ENCODE data around the gene ZNF512. TPM values are rescaled to one million over a fixed set of nuclear protein-coding genes. Genes with fewer than 3 reads are reported as not detected.
A peak's percentile ranks its signal among the peaks of the same experiment; 100 is the strongest.

The ZNF512 gene
- total and polyA plus RNA-seq, 10 donors, result 16.7 to 61.8 (median 37.4) TPM

DNA sequence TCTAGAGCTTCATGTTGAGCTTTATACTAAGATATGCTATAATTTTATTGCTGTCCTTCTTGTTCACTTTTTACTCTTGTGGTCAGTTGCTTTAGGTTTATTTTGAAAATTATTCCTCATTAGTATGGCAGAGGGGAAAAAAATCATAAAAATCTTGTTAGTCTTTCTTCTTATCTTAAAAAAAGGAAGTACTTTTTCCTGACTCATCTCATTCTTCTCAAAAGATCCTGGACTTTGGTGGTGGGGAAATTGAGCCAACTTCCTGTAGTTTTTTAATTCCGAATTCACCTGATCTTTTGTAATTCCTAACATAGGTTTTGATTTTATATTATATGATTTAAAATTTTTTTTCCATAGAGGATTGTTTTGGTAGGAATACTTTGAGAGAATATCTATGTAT lies 84.6 kb downstream of the ZNF512 start:
- intact Hi-C loops (cut with DNase I; ENCODE audit: low total_unique reads), result no loop called here
- peaks cover 0 to 62% (median 55%) of the 10 kb centered on the region in 6 donors for H3K36me3 ChIP-seq
- H3K4me3 ChIP-seq, result no peak overlapping the region
- peaks cover 24 to 64% (median 36%) of the 10 kb centered on the region in 6 donors for H3K4me1 ChIP-seq
- DNase-seq, result no peak
- 21 to 38% (median 32%) methylated on average over 1 of the region's 1 CpG for WGBS, 5 donors
- TF ChIP-seq, protein P1, sequence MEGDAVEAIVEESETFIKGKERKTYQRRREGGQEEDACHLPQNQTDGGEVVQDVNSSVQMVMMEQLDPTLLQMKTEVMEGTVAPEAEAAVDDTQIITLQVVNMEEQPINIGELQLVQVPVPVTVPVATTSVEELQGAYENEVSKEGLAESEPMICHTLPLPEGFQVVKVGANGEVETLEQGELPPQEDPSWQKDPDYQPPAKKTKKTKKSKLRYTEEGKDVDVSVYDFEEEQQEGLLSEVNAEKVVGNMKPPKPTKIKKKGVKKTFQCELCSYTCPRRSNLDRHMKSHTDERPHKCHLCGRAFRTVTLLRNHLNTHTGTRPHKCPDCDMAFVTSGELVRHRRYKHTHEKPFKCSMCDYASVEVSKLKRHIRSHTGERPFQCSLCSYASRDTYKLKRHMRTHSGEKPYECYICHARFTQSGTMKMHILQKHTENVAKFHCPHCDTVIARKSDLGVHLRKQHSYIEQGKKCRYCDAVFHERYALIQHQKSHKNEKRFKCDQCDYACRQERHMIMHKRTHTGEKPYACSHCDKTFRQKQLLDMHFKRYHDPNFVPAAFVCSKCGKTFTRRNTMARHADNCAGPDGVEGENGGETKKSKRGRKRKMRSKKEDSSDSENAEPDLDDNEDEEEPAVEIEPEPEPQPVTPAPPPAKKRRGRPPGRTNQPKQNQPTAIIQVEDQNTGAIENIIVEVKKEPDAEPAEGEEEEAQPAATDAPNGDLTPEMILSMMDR (IDR thresholded peaks at IDR 0.05 in 8 of 11, conservative IDR thresholded peaks at IDR 0.05 in 3 of 11), result no peak
- no peak for TF ChIP-seq POLR2AphosphoS5 (IDR thresholded peaks at IDR 0.05)
- no peak for TF ChIP-seq POLR2A (IDR thresholded peaks at IDR 0.05)
- H3K27me3 ChIP-seq (replicated peaks in 1 of 7), result no peaks in the 10 kb centered on the region
- no peaks in the 10 kb centered on the region for H3K9me3 ChIP-seq
- H3K27ac ChIP-seq, result peak overlapping the region in 5 of 8 donors; percentile 4 to 70 (median 64)

DNA sequence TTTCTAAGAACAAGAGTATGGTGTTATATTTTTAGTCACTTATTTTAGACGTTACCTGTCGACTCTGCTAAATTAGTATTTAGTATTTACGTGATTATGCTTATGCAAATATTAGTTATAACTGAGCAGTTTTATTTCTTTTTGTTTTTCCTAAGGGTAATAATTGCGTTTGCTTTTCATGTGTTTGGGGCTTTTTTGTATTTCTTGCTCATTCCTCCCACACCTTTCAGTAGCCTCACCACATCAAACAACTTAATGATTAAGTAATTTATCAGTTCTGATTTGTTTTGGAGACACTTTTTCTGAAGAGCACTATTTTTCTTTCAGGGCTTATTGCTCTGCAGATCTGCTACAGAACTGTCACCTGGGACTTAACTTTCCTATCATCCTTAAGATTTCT lies 88.4 kb downstream of the ZNF512 start:
- peaks cover 0 to 100% (median 78%) of the 10 kb centered on the region in 6 donors for H3K36me3 ChIP-seq
- intact Hi-C loops (cut with DNase I; ENCODE audit: low total_unique reads), result no loop called here

More for the DNA sequence above, 88.4 kb downstream of the ZNF512 start:
- whole genome bisulfite sequencing, 5 donors, result 83 to 92% (median 89%) methylated on average over 4 of the region's 4 CpGs
- no peak for DNase-seq
- no peak overlapping the region for H3K4me3 ChIP-seq
- no peaks in the 10 kb centered on the region for H3K9me3 ChIP-seq
- TF ChIP-seq, protein P1 (IDR thresholded peaks at IDR 0.05 in 8 of 11, conservative IDR thresholded peaks at IDR 0.05 in 3 of 11), result no peak
- TF ChIP-seq POLR2AphosphoS5 (IDR thresholded peaks at IDR 0.05) (no peak), POLR2A (IDR thresholded peaks at IDR 0.05) (no peak)
- H3K4me1 ChIP-seq, result peaks cover 0 to 32% (median 10%) of the 10 kb centered on the region in 6 donors
- H3K27ac ChIP-seq, result no peak overlapping the region
- H3K27me3 ChIP-seq (replicated peaks in 1 of 7), result no peaks in the 10 kb centered on the region

Small RNA genes within 50 kb of the gene (small RNA-seq; reads per million reads assigned to genes)
- 0 reads per million in 4 donors for gene RF00340

Other genes with a start within 250 kb of the ZNF512 start
- 10 to 100 TPM; 56.8 to 73.8 (median 61.9) TPM for gene GTF3C2, start 226.3 kb upstream of the ZNF512 start, total RNA-seq
- gene GTF3C2, start 226.3 kb upstream of the ZNF512 start, polyA plus RNA-seq, result 10 to 100 TPM; 27.5 to 39.1 (median 37.1) TPM
- gene EIF2B4, start 212.7 kb upstream of the ZNF512 start, total RNA-seq, result 10 to 100 TPM; 26.5 to 33.9 (median 30.3) TPM
- 10 to 100 TPM; 33.4 to 58.1 (median 48.5) TPM for gene EIF2B4, start 212.7 kb upstream of the ZNF512 start, polyA plus RNA-seq
- 100 to 1,000 TPM; 102 to 140 (median 118) TPM for gene SNX17, start 212.4 kb upstream of the ZNF512 start, total RNA-seq
- 100 to 1,000 TPM in 1 of 3 donors, 10 to 100 TPM in 2; 84.9 to 128 (median 86.5) TPM for gene SNX17, start 212.4 kb upstream of the ZNF512 start, polyA plus RNA-seq
- 10 to 100 TPM; 13.6 to 20.2 (median 17.7) TPM for gene ZNF513, start 202.3 kb upstream of the ZNF512 start, total RNA-seq
- 10 to 100 TPM; 14.2 to 29.0 (median 26.7) TPM for gene ZNF513, start 202.3 kb upstream of the ZNF512 start, polyA plus RNA-seq
- 10 to 100 TPM; 44.9 to 59.3 (median 49.9) TPM for gene PPM1G, start 173.5 kb upstream of the ZNF512 start, total RNA-seq
- 10 to 100 TPM; 36.0 to 51.2 (median 45.0) TPM for gene PPM1G, start 173.5 kb upstream of the ZNF512 start, polyA plus RNA-seq
- gene NRBP1, start 154.4 kb upstream of the ZNF512 start, total RNA-seq, result 10 to 100 TPM; 57.8 to 82.0 (median 68.2) TPM
- gene NRBP1, start 154.4 kb upstream of the ZNF512 start, polyA plus RNA-seq, result 10 to 100 TPM; 41.8 to 52.9 (median 42.5) TPM
- gene KRTCAP3, start 140.7 kb upstream of the ZNF512 start, total RNA-seq, result 1 to 10 TPM in 6 of 7 donors, not detected in 1; 2.2 to 5.4 (median 3.3) TPM
- gene KRTCAP3, start 140.7 kb upstream of the ZNF512 start, polyA plus RNA-seq, result 1 to 10 TPM; 2.5 to 5.7 (median 4.5) TPM
- gene IFT172, start 93.3 kb upstream of the ZNF512 start, total RNA-seq, result 10 to 100 TPM; 25.1 to 44.3 (median 34.5) TPM
- 10 to 100 TPM; 14.4 to 48.4 (median 36.1) TPM for gene IFT172, start 93.3 kb upstream of the ZNF512 start, polyA plus RNA-seq
- gene FNDC4, start 87.8 kb upstream of the ZNF512 start, total RNA-seq, result 10 to 100 TPM in 2 of 7 donors, 1 to 10 TPM in 5; 2.6 to 10.9 (median 8.1) TPM
- 1 to 10 TPM; 3.3 to 7.9 (median 4.2) TPM for gene FNDC4, start 87.8 kb upstream of the ZNF512 start, polyA plus RNA-seq
- 1 to 10 TPM in 6 of 7 donors, under 1 TPM in 1; 0.33 to 6.7 (median 3.3) TPM for gene GCKR, start 86.2 kb upstream of the ZNF512 start, total RNA-seq
- 1 to 10 TPM in 2 of 3 donors, under 1 TPM in 1; 0.59 to 3.4 (median 3.3) TPM for gene GCKR, start 86.2 kb upstream of the ZNF512 start, polyA plus RNA-seq
- 1 to 10 TPM; 2.1 to 7.8 (median 4.0) TPM for gene CCDC121, start 46.0 kb downstream of the ZNF512 start, total RNA-seq
- gene CCDC121, start 46.0 kb downstream of the ZNF512 start, polyA plus RNA-seq, result 1 to 10 TPM; 1.5 to 3.5 (median 1.7) TPM
- gene GPN1, start 46.0 kb downstream of the ZNF512 start, total RNA-seq, result 10 to 100 TPM; 18.0 to 29.4 (median 23.5) TPM
- gene GPN1, start 46.0 kb downstream of the ZNF512 start, polyA plus RNA-seq, result 10 to 100 TPM; 20.7 to 27.8 (median 24.8) TPM
- 10 to 100 TPM; 28.7 to 42.1 (median 31.3) TPM for gene SUPT7L, start 80.6 kb downstream of the ZNF512 start, total RNA-seq
- gene SUPT7L, start 80.6 kb downstream of the ZNF512 start, polyA plus RNA-seq, result 10 to 100 TPM; 22.9 to 31.1 (median 30.7) TPM
- 10 to 100 TPM; 17.3 to 25.4 (median 21.4) TPM for gene SLC4A1AP, start 80.8 kb downstream of the ZNF512 start, total RNA-seq
- 10 to 100 TPM; 10.5 to 13.5 (median 11.1) TPM for gene SLC4A1AP, start 80.8 kb downstream of the ZNF512 start, polyA plus RNA-seq
- 10 to 100 TPM; 48.3 to 94.6 (median 69.2) TPM for gene MRPL33, start 188.7 kb downstream of the ZNF512 start, total RNA-seq
- 100 to 1,000 TPM in 2 of 3 donors, 10 to 100 TPM in 1; 95.6 to 166 (median 131) TPM for gene MRPL33, start 188.7 kb downstream of the ZNF512 start, polyA plus RNA-seq

Measured in spleen (tissue), 11 donors.